Measurements from ENCODE around the gene HEBP2.
A peak's percentile ranks its signal among the peaks of the same experiment; 100 is the strongest.

Gene HEBP2

DNA sequence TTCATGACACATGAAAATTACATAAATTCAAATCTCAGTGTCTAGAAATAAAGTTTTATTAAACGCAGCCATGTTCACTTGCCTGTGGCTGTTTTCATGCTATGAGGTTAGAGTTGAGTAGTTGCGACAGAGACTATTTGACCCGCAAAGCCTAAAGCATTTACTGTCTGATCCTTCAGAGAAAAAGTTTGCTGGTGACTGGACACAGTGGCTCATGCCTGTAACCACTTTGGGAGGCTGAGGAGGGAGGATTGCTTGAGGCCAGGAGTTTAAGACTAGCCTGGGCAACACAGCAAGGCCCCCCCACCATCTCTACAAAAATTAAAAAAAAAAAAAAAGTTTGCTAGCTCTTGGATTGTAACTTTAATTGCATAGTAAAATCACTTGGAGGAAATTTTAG, 17.1 kb upstream of the HEBP2 start:
- no peak for TF ChIP-seq CTCF (IDR thresholded peaks at IDR 0.05; ENCODE audit: insufficient read depth, low read depth, low read length, missing control alignments)
- H3K4me3 ChIP-seq (ENCODE audit: low read length): no peak overlapping the region
- no peak for DNase-seq (ENCODE audit: low read depth)

DNA sequence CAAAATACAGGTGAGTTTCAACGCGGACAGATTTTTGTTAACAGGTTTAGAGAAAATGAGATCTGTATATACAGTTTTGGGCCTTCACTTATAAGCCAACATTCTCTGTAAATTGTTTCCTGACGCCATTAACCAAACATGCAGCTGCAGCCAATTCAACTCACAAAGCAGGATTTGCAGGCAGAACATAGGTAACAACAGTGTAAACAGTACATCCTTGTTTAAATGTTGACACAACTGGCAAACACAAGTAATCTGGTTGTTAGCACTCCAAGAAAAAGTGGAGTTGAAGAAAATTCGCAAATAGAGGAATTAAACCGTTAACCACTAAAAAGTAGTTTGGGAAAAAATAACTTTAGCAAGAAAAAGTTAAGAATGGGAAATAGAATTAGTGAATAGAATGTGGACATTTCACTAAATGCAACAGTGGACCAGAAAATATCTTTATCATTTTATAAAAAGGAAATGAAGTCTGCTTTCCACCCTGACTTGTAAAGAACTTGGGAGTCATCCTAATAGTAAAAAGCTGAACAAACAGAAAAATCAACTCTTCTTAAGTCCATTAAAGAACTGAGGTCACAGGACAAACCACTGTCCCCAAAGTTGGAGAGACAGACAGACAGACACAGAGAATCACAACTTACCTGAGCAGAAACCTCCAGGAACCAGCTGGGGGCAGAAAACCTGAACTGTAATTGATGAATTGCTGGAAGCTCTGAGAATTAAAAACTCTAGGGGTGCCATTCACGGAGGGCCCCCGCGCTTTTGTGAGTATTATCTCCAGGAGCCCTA, 16.2 kb upstream of the HEBP2 start:
- TF ChIP-seq CTCF (IDR thresholded peaks at IDR 0.05; ENCODE audit: insufficient read depth, low read depth, low read length, missing control alignments): no peak

GRCh38 chr6:138389551-138389950, 14.5 kb upstream of the HEBP2 start:
- no peak for TF ChIP-seq CTCF (IDR thresholded peaks at IDR 0.05; ENCODE audit: insufficient read depth, low read depth, low read length, missing control alignments)
- no peak overlapping the region for H3K4me3 ChIP-seq (ENCODE audit: low read length)
- DNase-seq (ENCODE audit: low read depth): no peak

More for the DNA sequence above, 16.2 kb upstream of the HEBP2 start:
- DNase-seq (ENCODE audit: low read depth): peak; percentile 27
- H3K4me3 ChIP-seq (ENCODE audit: low read length): no peak overlapping the region

DNA sequence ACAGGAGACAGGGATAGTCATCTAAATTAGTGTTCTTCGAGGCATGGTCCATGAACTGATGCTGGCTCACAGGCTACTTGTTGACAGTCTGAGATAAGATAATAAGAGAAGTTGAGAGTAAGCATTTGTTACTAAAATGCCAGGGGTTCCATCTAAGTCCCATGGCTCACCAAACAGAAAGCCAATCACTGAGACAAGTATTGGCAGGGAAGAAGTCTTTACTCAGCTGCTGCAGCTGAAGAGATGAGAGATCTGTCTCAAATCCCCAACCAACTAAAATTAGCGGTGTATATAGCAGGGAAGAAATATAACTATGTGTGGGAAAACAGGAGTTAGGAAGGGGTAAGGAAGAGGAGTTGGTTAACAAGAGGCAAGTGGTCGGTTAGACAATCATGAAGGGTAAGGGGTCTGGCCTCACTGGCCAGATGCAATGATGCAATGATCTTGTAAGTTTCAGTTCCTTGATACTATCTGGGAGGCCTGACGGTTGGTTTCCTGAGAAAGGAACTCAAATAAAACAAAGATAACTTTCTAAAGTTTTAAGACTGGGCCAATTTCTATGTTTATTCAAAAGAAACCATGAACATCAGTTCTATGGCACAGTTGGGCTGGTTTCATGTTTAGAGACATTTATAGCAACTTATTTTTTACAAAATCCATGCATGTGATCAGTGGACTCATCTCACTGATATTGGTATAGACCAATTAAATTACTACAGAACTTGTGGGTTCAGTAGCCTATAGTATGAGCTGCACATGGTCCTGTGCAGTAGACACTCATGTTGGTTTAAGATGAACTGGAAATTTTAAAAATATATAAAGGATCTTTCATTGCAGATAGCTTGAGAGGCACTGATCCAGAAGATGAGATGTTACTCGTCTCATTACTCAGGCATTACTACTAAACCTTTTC, 9.9 kb upstream of the HEBP2 start:
- H3K4me3 ChIP-seq (ENCODE audit: low read length): no peak overlapping the region
- TF ChIP-seq CTCF (IDR thresholded peaks at IDR 0.05; ENCODE audit: insufficient read depth, low read depth, low read length, missing control alignments): no peak
- DNase-seq (ENCODE audit: low read depth): no peak

DNA sequence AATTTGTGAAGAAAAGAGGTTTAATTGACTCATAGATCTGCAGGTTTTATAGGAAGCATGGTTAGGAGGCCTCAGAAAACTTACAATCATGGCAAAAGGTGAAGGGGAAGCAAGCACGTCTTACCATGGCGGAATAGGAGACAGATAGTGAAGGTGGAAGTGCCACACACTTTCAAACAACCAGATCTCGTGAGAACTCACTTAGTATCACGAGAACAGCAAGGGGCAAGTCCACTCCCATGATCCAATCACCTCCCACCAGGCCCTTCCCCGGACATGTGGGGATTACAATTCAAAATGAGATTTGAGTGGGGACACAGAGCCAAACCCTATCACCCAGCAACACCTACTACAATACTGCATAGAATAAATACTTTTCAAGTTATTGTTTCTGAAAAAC, 7.3 kb upstream of the HEBP2 start:
- TF ChIP-seq CTCF (IDR thresholded peaks at IDR 0.05; ENCODE audit: insufficient read depth, low read depth, low read length, missing control alignments): no peak
- DNase-seq (ENCODE audit: low read depth): no peak
- H3K4me3 ChIP-seq (ENCODE audit: low read length): no peak overlapping the region

GRCh38 chr6:138397128-138398122, 6.6 kb upstream of the HEBP2 start:
- no peak overlapping the region for H3K4me3 ChIP-seq (ENCODE audit: low read length)
- no peak for DNase-seq (ENCODE audit: low read depth)
- TF ChIP-seq CTCF (IDR thresholded peaks at IDR 0.05; ENCODE audit: insufficient read depth, low read depth, low read length, missing control alignments): no peak
